ENCODE data around the gene GATA2.

GATA2 gene

GRCh38 chr3:128473180-128473519 is 19.9 kb downstream of the GATA2 start:
- TF ChIP-seq CEBPB (IDR thresholded peaks at IDR 0.05), result no peak
- no peak for TF ChIP-seq TEAD4 (IDR thresholded peaks at IDR 0.05)
- no peak for TF ChIP-seq YY1 (IDR thresholded peaks at IDR 0.05; ENCODE audit: low read depth)
- no peak for TF ChIP-seq RAD21 (IDR thresholded peaks at IDR 0.05; ENCODE audit: low read depth)
- no peak for TF ChIP-seq TCF12 (IDR thresholded peaks at IDR 0.05; ENCODE audit: low read depth)
- no peak for TF ChIP-seq ZBTB7A (IDR thresholded peaks at IDR 0.05; ENCODE audit: low read depth)
- TF ChIP-seq USF1 (IDR thresholded peaks at IDR 0.05), result no peak
- TF ChIP-seq NFIC (IDR thresholded peaks at IDR 0.05), result no peak
- no peak for TF ChIP-seq CREB1 (IDR thresholded peaks at IDR 0.05; ENCODE audit: low read depth)
- no peak for TF ChIP-seq EP300 (IDR thresholded peaks at IDR 0.05; ENCODE audit: borderline replicate concordance)
- no peak for TF ChIP-seq MAX (IDR thresholded peaks at IDR 0.05)
- TF ChIP-seq TAF1 (IDR thresholded peaks at IDR 0.05; ENCODE audit: low read depth), result no peak
- no peak for TF ChIP-seq EGR1 (IDR thresholded peaks at IDR 0.05)
- TF ChIP-seq, protein P1, sequence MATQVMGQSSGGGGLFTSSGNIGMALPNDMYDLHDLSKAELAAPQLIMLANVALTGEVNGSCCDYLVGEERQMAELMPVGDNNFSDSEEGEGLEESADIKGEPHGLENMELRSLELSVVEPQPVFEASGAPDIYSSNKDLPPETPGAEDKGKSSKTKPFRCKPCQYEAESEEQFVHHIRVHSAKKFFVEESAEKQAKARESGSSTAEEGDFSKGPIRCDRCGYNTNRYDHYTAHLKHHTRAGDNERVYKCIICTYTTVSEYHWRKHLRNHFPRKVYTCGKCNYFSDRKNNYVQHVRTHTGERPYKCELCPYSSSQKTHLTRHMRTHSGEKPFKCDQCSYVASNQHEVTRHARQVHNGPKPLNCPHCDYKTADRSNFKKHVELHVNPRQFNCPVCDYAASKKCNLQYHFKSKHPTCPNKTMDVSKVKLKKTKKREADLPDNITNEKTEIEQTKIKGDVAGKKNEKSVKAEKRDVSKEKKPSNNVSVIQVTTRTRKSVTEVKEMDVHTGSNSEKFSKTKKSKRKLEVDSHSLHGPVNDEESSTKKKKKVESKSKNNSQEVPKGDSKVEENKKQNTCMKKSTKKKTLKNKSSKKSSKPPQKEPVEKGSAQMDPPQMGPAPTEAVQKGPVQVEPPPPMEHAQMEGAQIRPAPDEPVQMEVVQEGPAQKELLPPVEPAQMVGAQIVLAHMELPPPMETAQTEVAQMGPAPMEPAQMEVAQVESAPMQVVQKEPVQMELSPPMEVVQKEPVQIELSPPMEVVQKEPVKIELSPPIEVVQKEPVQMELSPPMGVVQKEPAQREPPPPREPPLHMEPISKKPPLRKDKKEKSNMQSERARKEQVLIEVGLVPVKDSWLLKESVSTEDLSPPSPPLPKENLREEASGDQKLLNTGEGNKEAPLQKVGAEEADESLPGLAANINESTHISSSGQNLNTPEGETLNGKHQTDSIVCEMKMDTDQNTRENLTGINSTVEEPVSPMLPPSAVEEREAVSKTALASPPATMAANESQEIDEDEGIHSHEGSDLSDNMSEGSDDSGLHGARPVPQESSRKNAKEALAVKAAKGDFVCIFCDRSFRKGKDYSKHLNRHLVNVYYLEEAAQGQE (IDR thresholded peaks at IDR 0.05; ENCODE audit: low read depth), result no peak
- no peak for TF ChIP-seq FOXM1 (IDR thresholded peaks at IDR 0.05; ENCODE audit: borderline replicate concordance, low read depth)

- no peak for TF ChIP-seq YY1 (IDR thresholded peaks at IDR 0.05; ENCODE audit: low read depth)
- TF ChIP-seq NFIC (IDR thresholded peaks at IDR 0.05), result no peak
- no peak for TF ChIP-seq TAF1 (IDR thresholded peaks at IDR 0.05; ENCODE audit: low read depth)
- TF ChIP-seq CREB1 (IDR thresholded peaks at IDR 0.05; ENCODE audit: low read depth), result no peak
- no peak for TF ChIP-seq CEBPB (IDR thresholded peaks at IDR 0.05)
- TF ChIP-seq, protein P1 (IDR thresholded peaks at IDR 0.05; ENCODE audit: low read depth), result no peak
- TF ChIP-seq TCF12 (IDR thresholded peaks at IDR 0.05; ENCODE audit: low read depth), result no peak
- no peak for TF ChIP-seq RAD21 (IDR thresholded peaks at IDR 0.05; ENCODE audit: low read depth)
- no peak for TF ChIP-seq MAX (IDR thresholded peaks at IDR 0.05)
- no peak for TF ChIP-seq TEAD4 (IDR thresholded peaks at IDR 0.05)
- TF ChIP-seq USF1 (IDR thresholded peaks at IDR 0.05), result no peak
- no peak for TF ChIP-seq EP300 (IDR thresholded peaks at IDR 0.05; ENCODE audit: borderline replicate concordance)
Measured at GRCh38 chr3:128472449-128473179, 20.4 kb downstream of the GATA2 start.

DNA sequence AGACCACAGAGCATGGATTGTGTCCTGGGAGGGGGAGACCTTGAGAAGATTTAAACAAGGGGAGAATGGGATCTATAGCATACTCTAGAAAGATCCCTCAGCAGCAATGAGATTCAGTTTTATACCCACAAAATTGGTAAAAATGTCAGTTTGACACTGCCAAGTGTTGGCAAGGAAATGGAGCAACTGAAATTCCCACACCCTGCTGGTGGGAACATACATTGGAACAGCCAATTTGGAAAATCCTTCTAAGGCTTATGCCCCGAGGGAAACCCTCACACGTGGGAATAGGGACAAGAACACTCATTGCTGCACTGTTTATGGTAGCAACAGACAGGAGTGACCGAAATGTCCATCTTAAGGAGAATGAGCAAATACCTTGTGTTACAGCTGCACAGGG is 21.3 kb downstream of the GATA2 start:
- TF ChIP-seq NFIC (IDR thresholded peaks at IDR 0.05) (no peak), FOXM1 (IDR thresholded peaks at IDR 0.05; ENCODE audit: borderline replicate concordance, low read depth) (no peak), MAX (IDR thresholded peaks at IDR 0.05) (no peak), EGR1 (IDR thresholded peaks at IDR 0.05) (no peak), RAD21 (IDR thresholded peaks at IDR 0.05; ENCODE audit: low read depth) (no peak), ZBTB7A (IDR thresholded peaks at IDR 0.05; ENCODE audit: low read depth) (no peak), CEBPB (IDR thresholded peaks at IDR 0.05) (no peak), YY1 (IDR thresholded peaks at IDR 0.05; ENCODE audit: low read depth) (no peak), USF1 (IDR thresholded peaks at IDR 0.05) (no peak), CREB1 (IDR thresholded peaks at IDR 0.05; ENCODE audit: low read depth) (no peak), TCF12 (IDR thresholded peaks at IDR 0.05; ENCODE audit: low read depth) (no peak), TAF1 (IDR thresholded peaks at IDR 0.05; ENCODE audit: low read depth) (no peak), TEAD4 (IDR thresholded peaks at IDR 0.05) (no peak), EP300 (IDR thresholded peaks at IDR 0.05; ENCODE audit: borderline replicate concordance) (no peak)
- TF ChIP-seq, protein P1 (IDR thresholded peaks at IDR 0.05; ENCODE audit: low read depth), result no peak
